Measurements from ENCODE around the gene CLCA2.

DNA sequence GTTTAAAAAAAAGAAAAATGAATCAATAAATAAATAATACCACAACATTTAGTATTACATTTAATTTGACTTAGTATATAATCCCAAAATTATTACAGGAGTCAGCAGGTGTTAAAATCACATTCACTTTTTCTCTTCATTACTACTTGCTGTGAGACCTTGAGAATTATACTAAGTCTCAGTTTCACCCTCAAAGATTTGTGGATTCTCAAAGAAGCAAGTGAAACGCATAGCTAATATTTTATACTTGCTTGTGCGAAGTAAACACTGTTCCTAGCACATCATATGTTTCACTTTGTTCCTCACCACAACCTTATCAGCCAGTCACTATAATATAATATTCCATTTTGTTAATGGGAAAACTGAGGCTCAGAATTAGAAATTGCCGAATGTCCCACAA lies 48.8 kb downstream of the CLCA2 start:
- no peak for TF ChIP-seq EZH2phosphoT487 (IDR thresholded peaks at IDR 0.05; ENCODE audit: low read depth, severe bottlenecking, unreplicated experiment)
- TF ChIP-seq, protein P1, sequence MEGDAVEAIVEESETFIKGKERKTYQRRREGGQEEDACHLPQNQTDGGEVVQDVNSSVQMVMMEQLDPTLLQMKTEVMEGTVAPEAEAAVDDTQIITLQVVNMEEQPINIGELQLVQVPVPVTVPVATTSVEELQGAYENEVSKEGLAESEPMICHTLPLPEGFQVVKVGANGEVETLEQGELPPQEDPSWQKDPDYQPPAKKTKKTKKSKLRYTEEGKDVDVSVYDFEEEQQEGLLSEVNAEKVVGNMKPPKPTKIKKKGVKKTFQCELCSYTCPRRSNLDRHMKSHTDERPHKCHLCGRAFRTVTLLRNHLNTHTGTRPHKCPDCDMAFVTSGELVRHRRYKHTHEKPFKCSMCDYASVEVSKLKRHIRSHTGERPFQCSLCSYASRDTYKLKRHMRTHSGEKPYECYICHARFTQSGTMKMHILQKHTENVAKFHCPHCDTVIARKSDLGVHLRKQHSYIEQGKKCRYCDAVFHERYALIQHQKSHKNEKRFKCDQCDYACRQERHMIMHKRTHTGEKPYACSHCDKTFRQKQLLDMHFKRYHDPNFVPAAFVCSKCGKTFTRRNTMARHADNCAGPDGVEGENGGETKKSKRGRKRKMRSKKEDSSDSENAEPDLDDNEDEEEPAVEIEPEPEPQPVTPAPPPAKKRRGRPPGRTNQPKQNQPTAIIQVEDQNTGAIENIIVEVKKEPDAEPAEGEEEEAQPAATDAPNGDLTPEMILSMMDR (IDR thresholded peaks at IDR 0.05; ENCODE audit: poor library complexity): no peak
